IMR-90 (cell line): ENCODE measurements around the gene TMEM176A.

ENCODE experiments used
- CHD1 ChIP-seq: IDR thresholded peaks from 2 replicates; pipeline ENCODE4 v1.6.1; 2012; ENCODE audit warnings: low read depth, low read length, improper control_type of control experiment
- CTCF ChIP-seq: conservative IDR thresholded peaks from 2 replicates; pipeline ENCODE4 v1.5.1; 2012; ENCODE audit warnings: mild to moderate bottlenecking, low read depth, low read length, improper control_type of control experiment
- FOS ChIP-seq: fragments of 150-350 bp; IDR thresholded peaks from 2 replicates; pipeline ENCODE4 v1.6.1; 2016; ENCODE audit warnings: low read depth, low read length
- MAFK ChIP-seq: IDR thresholded peaks from 2 replicates; pipeline ENCODE4 v1.6.1; 2012; ENCODE audit warnings: low read depth, low read length, improper control_type of control experiment
- MXI1 ChIP-seq: IDR thresholded peaks from 2 replicates; pipeline ENCODE4 v1.6.1; 2012; ENCODE audit warnings: low read depth, mild to moderate bottlenecking, low read length, moderate library complexity, borderline replicate concordance
- POLR2A ChIP-seq: IDR thresholded peaks from 2 replicates; pipeline ENCODE4 v1.6.1; 2012; ENCODE audit warnings: mild to moderate bottlenecking, low read depth, low read length
- RCOR1 ChIP-seq: IDR thresholded peaks from 2 replicates; pipeline ENCODE4 v1.6.1; 2012; ENCODE audit warnings: mild to moderate bottlenecking, low read length, improper control_type of control experiment; ENCODE audit not compliant: insufficient replicate concordance
- RFX5 ChIP-seq: IDR thresholded peaks from 2 replicates; pipeline ENCODE4 v1.8.0; 2012; ENCODE audit warnings: low read depth, mild to moderate bottlenecking, low read length, moderate library complexity

GRCh38 chr7:150829426-150829825, 28.9 kb downstream of the TMEM176A start:
- TF ChIP-seq MXI1 (no peak), FOS (no peak), CTCF (no peak), RCOR1 (no peak), RFX5 (no peak), MAFK (no peak), CHD1 (no peak), POLR2A (no peak)
